Mucosa of descending colon (tissue), 3 donors: ENCODE measurements around the gene RAD51B. TPM values are rescaled to one million over a fixed set of nuclear protein-coding genes. Genes with fewer than 3 reads are reported as not detected.
"Not testable (repeated sequence)": the region's sequence is repeated elsewhere in the genome, so short reads cannot be mapped to it uniquely, and the experiment has no call there.

Experiments used
- ATAC-seq: fragments of 200-7000 bp; cut with Tn5 transposase; one replicate; pipeline ENCODE4 v1.9.1; 2020; ENCODE audit warnings: mild to moderate bottlenecking, moderate library complexity
- DNase-seq, 3 donors: peaks; one replicate each; pipeline ENCODE4 v3.0.0-alpha.2; 2020
- H3K36me3 ChIP-seq: fragments of 200-600 bp; one replicate; pipeline ENCODE4 v1.8.0; 2021; ENCODE audit warnings: low read depth, mild to moderate bottlenecking
- H3K4me1 ChIP-seq: fragments of 200-600 bp; one replicate; pipeline ENCODE4 v1.8.0; 2021; ENCODE audit warnings: low read depth, mild to moderate bottlenecking
- H3K4me3 ChIP-seq: fragments of 200-600 bp; one replicate; pipeline ENCODE4 v1.8.0; 2021; ENCODE audit warnings: mild to moderate bottlenecking
- H3K9me3 ChIP-seq: fragments of 200-600 bp; one replicate; pipeline ENCODE4 v1.8.0; 2021; ENCODE audit warnings: mild to moderate bottlenecking
- intact Hi-C, 2 donors: fragments of 100-400 bp; cut with DNase I in 1 of 2; cut with micrococcal nuclease in 1 of 2; formaldehyde crosslinking; loops; one replicate each; pipeline versions ENCODE4 v1.11.0 to v1.11.1; 2022; cut with DNase I, micrococcal nuclease
- total RNA-seq, 3 donors: library from RNA; stranded (reverse); fragmentation: NEBNext Ultra II Directional in 2 of 3; extraction: Animal tissue kit (Norgen Biotek cat#: 25700) in 2 of 3; gene quantifications; one replicate each; pipeline versions ENCODE4 v1.2.1 to v1.2.4, GENCODE V29; 2021 to 2023
- TF ChIP-seq, protein P1 (sequence below): fragments of 200-600 bp; IDR thresholded peaks from one replicate; pipeline ENCODE4 v1.8.0; 2022; ENCODE audit warnings: antibody characterized with exemption, mild to moderate bottlenecking
- donor health status: DM: no; HTN: no; CAD: no; lungs with moderate emphysema.
- donor health status: DM: no; HTN: no; CAD: no.
- donor health status: DM: no; HTN: yes; CAD: no.

The RAD51B gene
- total RNA-seq, 3 donors from 2014 or later: 15.8 to 23.3 (median 20.9) TPM

GRCh38 chr14:68253878-68254528 lies 434.4 kb downstream of the RAD51B start:
- ATAC-seq (no peak), DNase-seq (no peak)
- no peaks in the 10 kb centered on the region for H3K4me1 ChIP-seq

GRCh38 chr14:68254669-68255527 lies 435.3 kb downstream of the RAD51B start:
- Histone ChIP-seq H3K36me3 (no peaks in the 10 kb centered on the region), H3K9me3 (no peaks in the 10 kb centered on the region), H3K4me3 (no peak overlapping the region), H3K4me1 (no peaks in the 10 kb centered on the region)
- TF ChIP-seq, protein P1, sequence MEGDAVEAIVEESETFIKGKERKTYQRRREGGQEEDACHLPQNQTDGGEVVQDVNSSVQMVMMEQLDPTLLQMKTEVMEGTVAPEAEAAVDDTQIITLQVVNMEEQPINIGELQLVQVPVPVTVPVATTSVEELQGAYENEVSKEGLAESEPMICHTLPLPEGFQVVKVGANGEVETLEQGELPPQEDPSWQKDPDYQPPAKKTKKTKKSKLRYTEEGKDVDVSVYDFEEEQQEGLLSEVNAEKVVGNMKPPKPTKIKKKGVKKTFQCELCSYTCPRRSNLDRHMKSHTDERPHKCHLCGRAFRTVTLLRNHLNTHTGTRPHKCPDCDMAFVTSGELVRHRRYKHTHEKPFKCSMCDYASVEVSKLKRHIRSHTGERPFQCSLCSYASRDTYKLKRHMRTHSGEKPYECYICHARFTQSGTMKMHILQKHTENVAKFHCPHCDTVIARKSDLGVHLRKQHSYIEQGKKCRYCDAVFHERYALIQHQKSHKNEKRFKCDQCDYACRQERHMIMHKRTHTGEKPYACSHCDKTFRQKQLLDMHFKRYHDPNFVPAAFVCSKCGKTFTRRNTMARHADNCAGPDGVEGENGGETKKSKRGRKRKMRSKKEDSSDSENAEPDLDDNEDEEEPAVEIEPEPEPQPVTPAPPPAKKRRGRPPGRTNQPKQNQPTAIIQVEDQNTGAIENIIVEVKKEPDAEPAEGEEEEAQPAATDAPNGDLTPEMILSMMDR: no peak
- DNase-seq (no peak), ATAC-seq (no peak)
- intact Hi-C loops: loop anchor here in 1 of 2 donors (10.0 kb wide), 2 partner anchors 50 to 560 kb away; no protein-coding TSS in a partner anchor

More at GRCh38 chr14:68253878-68254528, 434.4 kb downstream of the RAD51B start:
- TF ChIP-seq, protein P1: no peak
- Histone ChIP-seq H3K36me3 (no peaks in the 10 kb centered on the region), H3K9me3 (no peaks in the 10 kb centered on the region), H3K4me3 (no peak overlapping the region)
- intact Hi-C loops: loop anchor here in 1 of 2 donors (10.0 kb wide), 2 partner anchors 51 to 561 kb away; no protein-coding TSS in a partner anchor

DNA sequence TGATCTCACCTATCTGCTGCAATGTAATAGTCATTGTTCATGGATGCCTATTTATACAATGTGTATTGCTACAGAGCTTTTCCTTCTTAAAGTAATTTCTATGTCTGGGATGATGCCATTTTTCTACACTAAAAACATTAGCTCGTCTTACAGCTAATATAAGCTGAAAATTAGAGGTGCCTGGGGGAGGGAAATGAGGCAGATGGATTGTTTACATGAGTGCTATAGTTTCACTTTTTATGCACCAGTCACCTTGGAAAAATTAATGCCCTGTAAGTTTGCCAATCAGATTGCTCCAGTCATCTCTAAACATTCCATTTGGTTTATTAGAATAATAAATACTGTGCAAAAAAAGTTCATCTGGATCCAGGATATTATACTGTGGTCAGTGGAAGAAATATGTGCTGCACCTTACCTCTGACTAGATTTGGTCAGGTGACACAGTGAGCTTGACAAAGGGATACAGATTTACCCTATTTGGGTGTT lies 436.2 kb downstream of the RAD51B start:
- DNase-seq (no peak), ATAC-seq (no peak)
- intact Hi-C loops: loop anchor here in 1 of 2 donors (10.0 kb wide), 2 partner anchors 49 to 559 kb away; no protein-coding TSS in a partner anchor
- no peaks in the 10 kb centered on the region for H3K9me3 ChIP-seq
- no peaks in the 10 kb centered on the region for H3K36me3 ChIP-seq
- no peak overlapping the region for H3K4me3 ChIP-seq
- no peaks in the 10 kb centered on the region for H3K4me1 ChIP-seq
- TF ChIP-seq, protein P1: no peak

DNA sequence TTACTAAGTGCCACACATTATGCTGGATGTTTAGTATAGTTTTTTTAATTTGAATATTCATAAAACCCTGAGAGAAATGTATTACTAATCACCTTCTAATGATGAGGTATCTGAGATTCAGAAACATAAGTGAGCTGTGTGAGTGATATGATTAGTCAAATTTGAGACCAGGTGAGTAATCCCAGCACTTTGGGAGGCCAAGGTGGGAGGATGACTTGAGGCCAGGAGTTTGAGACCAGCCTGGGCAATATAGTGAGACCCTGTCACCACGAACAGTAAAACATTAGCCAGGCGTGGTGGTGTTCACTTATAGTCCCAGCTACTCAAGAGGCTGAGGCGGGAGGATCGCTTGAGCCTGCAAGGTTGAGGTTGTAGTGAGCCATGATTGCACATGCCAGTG lies 438.4 kb downstream of the RAD51B start:
- no peak for ATAC-seq
- intact Hi-C loops: loop anchor here in 1 of 2 donors (10.0 kb wide), 2 partner anchors 47 to 557 kb away; no protein-coding TSS in a partner anchor
- Histone ChIP-seq H3K36me3 (no peaks in the 10 kb centered on the region), H3K4me3 (no peak overlapping the region), H3K9me3 (no peaks in the 10 kb centered on the region), H3K4me1 (no peaks in the 10 kb centered on the region)
- DNase-seq: no peak
- TF ChIP-seq, protein P1: no peak

DNA sequence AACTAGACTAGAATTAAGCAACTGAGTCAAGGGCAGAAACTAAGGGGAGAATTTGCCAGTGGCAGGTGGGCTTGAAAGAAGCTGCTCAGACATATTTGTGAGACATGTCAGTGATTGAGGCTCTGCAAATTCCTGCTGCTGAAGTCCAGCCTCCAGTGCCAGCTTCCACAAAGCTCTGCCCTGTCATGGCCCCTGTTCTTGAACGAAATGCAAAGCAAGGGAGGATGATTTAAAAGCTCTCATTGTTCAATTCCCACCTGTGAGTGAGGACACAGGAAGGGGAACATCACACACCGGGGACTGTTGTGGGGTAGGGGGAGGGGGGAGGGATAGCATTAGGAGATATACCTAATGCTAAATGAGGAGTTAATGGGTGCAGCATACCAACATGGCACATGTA lies 439.4 kb downstream of the RAD51B start:
- not testable (repeated sequence) for H3K36me3 ChIP-seq, ATAC-seq, H3K9me3 ChIP-seq, H3K4me1 ChIP-seq, DNase-seq, H3K4me3 ChIP-seq
- intact Hi-C loops: loop anchor here in 1 of 2 donors (10.0 kb wide), 2 partner anchors 46 to 556 kb away; no protein-coding TSS in a partner anchor

DNA sequence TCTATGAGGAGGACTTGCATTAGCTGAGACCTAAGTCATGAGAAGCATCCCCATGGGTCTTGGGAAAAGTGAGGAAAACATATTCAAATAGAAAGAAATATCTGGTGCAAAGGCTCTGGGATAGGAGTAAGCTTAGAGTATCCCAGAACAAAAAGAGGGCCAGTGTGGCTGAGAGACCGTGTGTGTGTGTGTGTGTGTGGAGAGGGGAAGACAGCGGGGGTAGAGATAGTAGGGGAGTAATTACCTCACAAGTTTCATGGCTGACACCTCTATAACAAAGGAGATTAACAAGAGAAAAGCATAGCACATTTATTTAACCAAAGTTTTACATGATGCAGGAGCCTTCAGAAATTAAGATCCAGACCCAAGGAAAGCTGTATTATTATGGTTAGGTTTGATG lies 440.5 kb downstream of the RAD51B start:
- no peak for DNase-seq
- no peak for ATAC-seq
- TF ChIP-seq, protein P1: no peak
- Histone ChIP-seq H3K4me3 (no peak overlapping the region), H3K36me3 (no peaks in the 10 kb centered on the region), H3K9me3 (no peaks in the 10 kb centered on the region), H3K4me1 (peaks cover 9% of the 10 kb centered on the region)
- intact Hi-C loops: no loop called here
